GM21515 (cell line): ENCODE data around the gene RTN4RL2.

Experiments used
- ATAC-seq: cut with Tn5 transposase; IDR thresholded peaks from one replicate; pipeline ENCODE4 v1.9.1; 2021; ENCODE audit not compliant: unreplicated experiment

The RTN4RL2 gene

GRCh38 chr11:57523419-57523818 lies 63.1 kb downstream of the RTN4RL2 start:
- no peak for ATAC-seq
